A673 (cell line): ENCODE measurements around the gene SDC4. TPM values are rescaled to one million over a fixed set of nuclear protein-coding genes. Genes with fewer than 3 reads are reported as not detected.
A peak's percentile ranks its signal among the peaks of the same experiment; 100 is the strongest.

Source experiments
- BruUV-seq: library from RNA; stranded (reverse); fragments of 400-500 nt; replicated peaks from 2 replicates; lab custom pipeline; 2021; lab: Mats Ljungman, UMichigan
- CTCF ChIA-PET: fragments of 300-600 bp; sonication (Branson Sonifier 250); formaldehyde crosslinking; loops from one replicate; lab custom pipeline; 2022; ENCODE audit warnings: antibody characterized with exemption; lab: Charles Lee
- POLR2A ChIA-PET: fragments of 300-600 bp; sonication (Branson Sonifier 250); formaldehyde crosslinking; loops from one replicate; lab custom pipeline; 2022; ENCODE audit warnings: antibody characterized with exemption; ENCODE audit not compliant: low non-redundant PET; lab: Charles Lee
- DNase-seq: peaks from one replicate; pipeline ENCODE4 v3.0.0-alpha.2; 2015; ENCODE audit warnings: low spot score
- H3K27ac ChIP-seq: fragments of 200-600 bp; sonication (generic); 2 replicates; pipeline ENCODE4 v1.5.1; 2016; ENCODE audit warnings: mixed run types, low read depth, mild to moderate bottlenecking, mixed read lengths, antibody characterized with exemption, low read length; ENCODE audit not compliant: poor library complexity, severe bottlenecking
- H3K27me3 ChIP-seq: fragments of 200-600 bp; sonication (generic); replicated peaks from 2 replicates; pipeline ENCODE4 v1.6.1; 2017; ENCODE audit warnings: mixed run types, low read depth, mild to moderate bottlenecking, mixed read lengths, antibody characterized with exemption, low read length; ENCODE audit not compliant: insufficient read depth, poor library complexity
- H3K36me3 ChIP-seq: fragments of 200-600 bp; sonication (generic); 2 replicates; pipeline ENCODE4 v1.6.1; 2016; ENCODE audit warnings: mixed run types, mild to moderate bottlenecking, mixed read lengths, antibody characterized with exemption, low read length; ENCODE audit not compliant: insufficient read depth, poor library complexity, severe bottlenecking
- H3K4me1 ChIP-seq: fragments of 200-600 bp; sonication (generic); 2 replicates; pipeline ENCODE4 v1.6.1; 2017; ENCODE audit warnings: mixed run types, mild to moderate bottlenecking, mixed read lengths, antibody characterized with exemption, low read length; ENCODE audit not compliant: insufficient read depth, poor library complexity, severe bottlenecking
- H3K4me3 ChIP-seq: fragments of 200-600 bp; sonication (generic); 2 replicates; pipeline ENCODE4 v1.5.1; 2016; ENCODE audit warnings: low read depth, mixed run types, mild to moderate bottlenecking, mixed read lengths, low read length; ENCODE audit not compliant: poor library complexity, severe bottlenecking
- H3K9me3 ChIP-seq: fragments of 200-600 bp; sonication (generic); 2 replicates; pipeline ENCODE4 v1.6.1; 2016; ENCODE audit warnings: mixed run types, low read depth, mild to moderate bottlenecking, mixed read lengths, antibody characterized with exemption, low read length; ENCODE audit not compliant: poor library complexity, severe bottlenecking
- EZH2 ChIP-seq: fragments of 200-600 bp; sonication (generic); IDR thresholded peaks from 2 replicates; pipeline ENCODE4 v1.6.1; 2017; ENCODE audit warnings: borderline replicate concordance, low read depth, mild to moderate bottlenecking, mixed read lengths, antibody characterized with exemption, low read length; ENCODE audit not compliant: poor library complexity, severe bottlenecking
- intact Hi-C: fragments of 100-400 bp; cut with micrococcal nuclease; formaldehyde crosslinking; loops from one replicate; pipeline ENCODE4 v1.10.0; 2022; ENCODE audit not compliant: unreplicated experiment
- total RNA-seq: library from RNA; stranded (reverse); gene quantifications from 2 replicates; pipeline ENCODE4 v1.2.3, GENCODE V29; 2021
- TF ChIP-seq, protein P1 (sequence below): fragments of 300-800, 200-600 bp; sonication (generic); conservative IDR thresholded peaks from 2 replicates; pipeline ENCODE4 v1.5.1; 2017; ENCODE audit warnings: low read depth, mild to moderate bottlenecking, antibody characterized with exemption, low read length, moderate library complexity, mixed read lengths

The SDC4 gene
- total RNA-seq, 1 experiment from 2014 or later, result 16.3 TPM

DNA sequence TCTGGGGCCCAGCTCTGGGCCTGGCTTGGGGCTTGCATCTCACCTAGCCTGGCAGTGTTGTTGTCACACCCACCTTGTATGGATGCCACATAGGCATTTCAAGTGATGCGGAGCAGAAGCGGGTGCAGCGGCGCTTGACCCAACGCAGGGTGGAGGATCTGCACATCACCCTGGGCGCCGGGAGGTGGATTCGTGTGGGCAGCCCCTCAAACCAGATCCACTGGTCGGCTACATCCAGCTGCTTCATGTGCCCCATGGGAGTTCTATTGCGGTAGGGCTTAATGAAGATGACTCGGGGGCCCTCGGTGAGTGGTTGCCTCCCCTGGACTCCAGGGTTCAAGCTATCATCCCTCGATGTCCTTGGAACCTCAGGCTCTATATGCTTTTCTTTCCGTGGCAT lies 26.7 kb upstream of the SDC4 start:
- H3K4me3 ChIP-seq, result no peak overlapping the region
- TF ChIP-seq, protein P1, sequence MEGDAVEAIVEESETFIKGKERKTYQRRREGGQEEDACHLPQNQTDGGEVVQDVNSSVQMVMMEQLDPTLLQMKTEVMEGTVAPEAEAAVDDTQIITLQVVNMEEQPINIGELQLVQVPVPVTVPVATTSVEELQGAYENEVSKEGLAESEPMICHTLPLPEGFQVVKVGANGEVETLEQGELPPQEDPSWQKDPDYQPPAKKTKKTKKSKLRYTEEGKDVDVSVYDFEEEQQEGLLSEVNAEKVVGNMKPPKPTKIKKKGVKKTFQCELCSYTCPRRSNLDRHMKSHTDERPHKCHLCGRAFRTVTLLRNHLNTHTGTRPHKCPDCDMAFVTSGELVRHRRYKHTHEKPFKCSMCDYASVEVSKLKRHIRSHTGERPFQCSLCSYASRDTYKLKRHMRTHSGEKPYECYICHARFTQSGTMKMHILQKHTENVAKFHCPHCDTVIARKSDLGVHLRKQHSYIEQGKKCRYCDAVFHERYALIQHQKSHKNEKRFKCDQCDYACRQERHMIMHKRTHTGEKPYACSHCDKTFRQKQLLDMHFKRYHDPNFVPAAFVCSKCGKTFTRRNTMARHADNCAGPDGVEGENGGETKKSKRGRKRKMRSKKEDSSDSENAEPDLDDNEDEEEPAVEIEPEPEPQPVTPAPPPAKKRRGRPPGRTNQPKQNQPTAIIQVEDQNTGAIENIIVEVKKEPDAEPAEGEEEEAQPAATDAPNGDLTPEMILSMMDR, result no peak
- TF ChIP-seq EZH2, result no peak
- no peaks in the 10 kb centered on the region for H3K36me3 ChIP-seq
- no peak for DNase-seq
- H3K27ac ChIP-seq, result no peak overlapping the region
- H3K4me1 ChIP-seq, result no peaks in the 10 kb centered on the region
- intact Hi-C loops, result loop anchor here (1.0 kb wide), 1 partner anchor 62 kb away; no protein-coding TSS in a partner anchor
- ChIA-PET POLR2A (no interaction called here), CTCF (interaction anchor here (3.9 kb wide), 1 partner anchor 61 kb away, joined by 63 read pairs; no protein-coding TSS in a partner anchor)
- H3K27me3 ChIP-seq, result no peaks in the 10 kb centered on the region
- no peaks in the 10 kb centered on the region for H3K9me3 ChIP-seq
- BruUV-seq, result no TSS peak

DNA sequence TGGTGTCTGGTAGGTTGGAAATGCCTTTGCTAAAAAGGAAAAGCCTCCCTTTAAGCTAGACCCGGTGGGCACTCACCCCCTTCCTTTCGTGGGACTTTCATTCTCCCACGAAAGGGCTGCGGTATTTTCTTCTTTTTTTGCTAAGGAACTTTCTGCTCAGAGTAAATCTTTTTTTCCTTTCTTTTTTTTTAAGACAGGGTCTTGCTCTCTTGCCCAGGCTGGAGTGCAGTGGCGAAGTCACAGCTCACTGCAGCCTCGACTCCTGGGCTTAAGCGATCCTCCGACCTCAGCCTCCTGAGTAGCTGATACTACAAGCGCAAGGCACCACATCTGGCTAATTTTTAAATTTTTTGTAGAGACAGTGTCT lies 25.9 kb upstream of the SDC4 start:
- ChIA-PET POLR2A (interaction anchor here (0.6 kb wide), 1 partner anchor 69 kb away, joined by 12 read pairs; no protein-coding TSS in a partner anchor), CTCF (interaction anchor here (0.7 to 3.9 kb wide), 9 partner anchors 11 to 397 kb away, joined by 3 to 63 read pairs (median 7); partner anchors contain the start of genes PIGT and SYS1)
- H3K4me1 ChIP-seq, result no peaks in the 10 kb centered on the region
- peak overlapping the region; percentile 52 for H3K4me3 ChIP-seq
- BruUV-seq, result no TSS peak
- H3K27me3 ChIP-seq, result no peaks in the 10 kb centered on the region
- H3K36me3 ChIP-seq, result no peaks in the 10 kb centered on the region
- TF ChIP-seq, protein P1, result no peak
- no peak for TF ChIP-seq EZH2
- intact Hi-C loops, result loop anchor here (1.0 kb wide), 1 partner anchor 63 kb away; no protein-coding TSS in a partner anchor
- H3K9me3 ChIP-seq, result no peaks in the 10 kb centered on the region
- DNase-seq, result no peak
- no peak overlapping the region for H3K27ac ChIP-seq

DNA sequence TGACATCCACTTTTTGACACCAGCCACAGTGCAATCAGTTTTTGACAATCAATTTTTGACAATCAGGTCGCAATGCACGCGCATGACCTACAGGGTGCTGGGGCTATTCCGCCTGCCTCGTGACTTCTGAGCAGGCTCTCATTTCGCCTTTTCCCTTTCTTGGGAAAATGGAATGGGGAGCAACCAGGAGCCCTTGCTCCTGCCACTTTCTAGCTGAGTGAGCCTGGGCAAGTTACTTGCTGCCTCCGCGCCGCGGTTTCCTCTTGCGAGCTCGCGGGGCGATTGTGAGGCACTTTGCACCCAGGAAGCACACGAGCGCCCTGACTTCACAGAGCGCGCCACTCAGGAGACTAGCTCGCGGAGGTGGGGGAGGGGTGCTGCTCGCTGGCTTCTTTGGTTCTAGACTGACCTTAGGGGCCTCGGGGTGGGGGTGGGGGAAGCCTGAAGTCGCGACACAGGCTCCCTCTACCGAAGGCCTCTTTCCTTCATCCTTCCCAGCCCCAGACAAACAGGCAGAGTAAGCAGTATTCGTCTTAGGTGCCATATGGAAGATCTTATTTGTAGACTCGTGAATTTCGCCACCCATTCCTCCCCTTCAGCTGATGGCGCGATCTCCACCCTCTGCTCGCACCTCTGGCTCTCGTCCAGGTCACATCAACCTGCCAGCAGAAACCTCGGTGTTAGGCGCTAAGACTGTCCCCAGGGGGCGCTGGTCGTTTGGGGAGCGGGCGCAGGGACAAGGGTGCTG lies 25.3 kb upstream of the SDC4 start:
- POLR2A ChIA-PET, result interaction anchor here (0.6 kb wide), 1 partner anchor 70 kb away, joined by 12 read pairs; no protein-coding TSS in a partner anchor
- DNase-seq, result peak; percentile 94
- BruUV-seq, result no TSS peak
- H3K27me3 ChIP-seq, result no peaks in the 10 kb centered on the region
- TF ChIP-seq EZH2, result no peak
- TF ChIP-seq, protein P1, result peak; percentile 98
- intact Hi-C loops, result loop anchor here (1.0 kb wide), 1 partner anchor 64 kb away; no protein-coding TSS in a partner anchor
- H3K27ac ChIP-seq, result no peak overlapping the region
- peak overlapping the region; percentile 52 for H3K4me3 ChIP-seq
- H3K36me3 ChIP-seq, result no peaks in the 10 kb centered on the region
- H3K4me1 ChIP-seq, result no peaks in the 10 kb centered on the region
- CTCF ChIA-PET, result interaction anchor here (0.5 to 3.9 kb wide), 10 partner anchors 9 to 398 kb away, joined by 3 to 63 read pairs (median 7); partner anchors contain the start of genes PIGT and SYS1
- H3K9me3 ChIP-seq, result no peaks in the 10 kb centered on the region
